GM21390 (cell line): ENCODE data around the gene RSPRY1.

ENCODE experiments used
- ATAC-seq: cut with Tn5 transposase; IDR thresholded peaks from one replicate; pipeline ENCODE4 v1.9.1; 2021; ENCODE audit not compliant: unreplicated experiment

The RSPRY1 gene

GRCh38 chr16:57289391-57290257 lies 103.5 kb downstream of the RSPRY1 start:
- no peak for ATAC-seq
